Mammary epithelial cell (primary cell): ENCODE data around the gene PHF2.

ENCODE experiments used
- EZH2 ChIP-seq: IDR thresholded peaks from 2 replicates; pipeline ENCODE4 v1.6.1; 2012; ENCODE audit warnings: low read length, inconsistent platforms, borderline replicate concordance
- TF ChIP-seq, protein P1 (sequence below), 2 donors: IDR thresholded peaks in 1 of 2; conservative IDR thresholded peaks in 1 of 2; 2 replicates each; pipeline ENCODE4 v1.5.1; 2011 to 2012; ENCODE audit warnings: inconsistent platforms in 2 of 2, low read length in 2 of 2, mild to moderate bottlenecking in 2 of 2, control low read depth in 1 of 2, low read depth in 1 of 2; ENCODE audit not compliant: insufficient read depth in 1 of 2; ENCODE audit errors: extremely low read depth in 1 of 2

DNA sequence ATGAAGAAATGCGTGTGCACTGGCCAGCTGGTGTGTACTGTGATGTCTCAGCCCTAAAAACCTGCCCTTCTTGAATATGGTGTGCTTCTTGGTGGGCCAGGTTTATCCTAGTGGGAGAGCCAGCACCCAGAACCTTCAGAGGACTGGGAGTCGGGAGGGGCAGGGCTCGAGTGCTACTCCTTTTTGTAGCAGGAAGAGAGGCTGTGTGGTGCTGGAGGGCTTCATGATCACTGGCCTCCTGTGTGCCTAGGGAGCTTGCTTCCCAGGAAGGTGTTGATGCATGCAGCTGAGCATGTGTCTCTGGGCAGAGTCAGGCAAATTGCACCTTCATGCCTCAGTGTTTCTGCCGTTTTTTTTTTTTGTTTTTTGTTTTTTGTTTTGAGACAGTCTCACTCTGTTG, 20.0 kb downstream of the PHF2 start:
- TF ChIP-seq, protein P1, sequence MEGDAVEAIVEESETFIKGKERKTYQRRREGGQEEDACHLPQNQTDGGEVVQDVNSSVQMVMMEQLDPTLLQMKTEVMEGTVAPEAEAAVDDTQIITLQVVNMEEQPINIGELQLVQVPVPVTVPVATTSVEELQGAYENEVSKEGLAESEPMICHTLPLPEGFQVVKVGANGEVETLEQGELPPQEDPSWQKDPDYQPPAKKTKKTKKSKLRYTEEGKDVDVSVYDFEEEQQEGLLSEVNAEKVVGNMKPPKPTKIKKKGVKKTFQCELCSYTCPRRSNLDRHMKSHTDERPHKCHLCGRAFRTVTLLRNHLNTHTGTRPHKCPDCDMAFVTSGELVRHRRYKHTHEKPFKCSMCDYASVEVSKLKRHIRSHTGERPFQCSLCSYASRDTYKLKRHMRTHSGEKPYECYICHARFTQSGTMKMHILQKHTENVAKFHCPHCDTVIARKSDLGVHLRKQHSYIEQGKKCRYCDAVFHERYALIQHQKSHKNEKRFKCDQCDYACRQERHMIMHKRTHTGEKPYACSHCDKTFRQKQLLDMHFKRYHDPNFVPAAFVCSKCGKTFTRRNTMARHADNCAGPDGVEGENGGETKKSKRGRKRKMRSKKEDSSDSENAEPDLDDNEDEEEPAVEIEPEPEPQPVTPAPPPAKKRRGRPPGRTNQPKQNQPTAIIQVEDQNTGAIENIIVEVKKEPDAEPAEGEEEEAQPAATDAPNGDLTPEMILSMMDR (conservative IDR thresholded peaks at IDR 0.05 in 1 of 2, IDR thresholded peaks at IDR 0.05 in 1 of 2; ENCODE audit: extremely low read depth in 1 of 2, insufficient read depth in 1 of 2, low read depth in 1 of 2, low read length in 2 of 2), result no peak
- TF ChIP-seq EZH2, result no peak
